Measurements from ENCODE around the gene NCOR1. TPM values are rescaled to one million over a fixed set of nuclear protein-coding genes. Genes with fewer than 3 reads are reported as not detected.
A peak's percentile ranks its signal among the peaks of the same experiment; 100 is the strongest.

Gene NCOR1
- total and polyA plus RNA-seq, 2 of the 8 experiments (the other 6 are each of a cell fraction or from before 2014, with no cell fraction given) = 65.4 to 142 TPM

GRCh38 chr17:16217002-16217635, 1.8 kb upstream of the NCOR1 start, which contains the start of gene PIGL:
TSS of gene PIGL (plus strand) at chr17:16217210. CDS start at chr17:16217227, 17 bp downstream.
- Histone ChIP-seq H2AK5ac (ENCODE audit: low read depth, low read length) (no peak within 1 kb of the TSS; the same call in 1 of the 2 replicates), H4K5ac (ENCODE audit: insufficient read length, low read depth, low read length) (peak within 1 kb of the TSS; percentile 68), H3K27ac (ENCODE audit: low read depth, low read length) (peak within 1 kb of the TSS; percentile 95), H4K91ac (replicated peaks; ENCODE audit: insufficient read length, low read length) (peak within 1 kb of the TSS; percentile 58), H3K4me3 (ENCODE audit: extremely low read depth in 1 of 4, insufficient read depth in 2 of 4, low read depth in 3 of 4, low read length in 4 of 4) (peak within 1 kb of the TSS; percentile 80 to 97 (median 94)), H3K23me2 (ENCODE audit: low read depth, low read length) (peaks cover 9% of the 10 kb centered on the region), H3K4ac (replicated peaks; ENCODE audit: insufficient read length, low read depth, low read length) (peak within 1 kb of the TSS; percentile 22), H3K79me2 (ENCODE audit: control insufficient read depth in 1 of 2, insufficient read depth in 2 of 2, low read length in 2 of 2) (peaks cover 20 to 59% of the 10 kb centered on the region in 2 experiments), H2BK12ac (ENCODE audit: low read depth, low read length) (peak within 1 kb of the TSS; percentile 85; the same call in 1 of the 2 replicates), H3K9me3 (ENCODE audit: insufficient read depth in 2 of 2, low read depth in 1 of 2, low read length in 1 of 2) (no peaks in the 10 kb centered on the region), H2BK120ac (replicated peaks; ENCODE audit: low read depth, low read length) (no peak within 1 kb of the TSS), H4K20me1 (replicated peaks in 1 of 2; ENCODE audit: control insufficient read depth in 1 of 2, insufficient read depth in 2 of 2, low read length in 2 of 2) (no peaks in the 10 kb centered on the region), H2BK20ac (ENCODE audit: low read length) (no peak within 1 kb of the TSS), H3K4me1 (replicated peaks in 1 of 4; ENCODE audit: control insufficient read depth in 3 of 4, insufficient read depth in 4 of 4, low read length in 3 of 4) (peaks cover 0 to 6% (median 2%) of the 10 kb centered on the region in 4 experiments; a peak in 5 of 7 replicates), H2BK5ac (ENCODE audit: low read depth, low read length) (peak within 1 kb of the TSS; percentile 91), H3K9ac (replicated peaks in 1 of 4; ENCODE audit: extremely low read depth in 1 of 4, low read depth in 3 of 4, low read length in 3 of 4) (peak within 1 kb of the TSS; percentile 85 to 95 (median 94)), H3K14ac (ENCODE audit: insufficient read length) (no peak within 1 kb of the TSS), H3K4me2 (ENCODE audit: insufficient read depth in 1 of 2, low read depth in 2 of 2, low read length in 2 of 2) (peak within 1 kb of the TSS; percentile 80 to 90), H3K79me1 (ENCODE audit: low read depth, low read length) (no peaks in the 10 kb centered on the region), H3K27me3 (replicated peaks in 1 of 4; ENCODE audit: control insufficient read depth in 3 of 4, extremely low read depth in 1 of 4, insufficient read depth in 3 of 4, low read length in 3 of 4) (no peaks in the 10 kb centered on the region), H3K56ac (replicated peaks; ENCODE audit: insufficient read length, low read depth, low read length) (peak within 1 kb of the TSS; percentile 20), H4K8ac (ENCODE audit: extremely low read depth, insufficient read depth, low read length) (peak within 1 kb of the TSS; percentile 98; the same call in 1 of the 2 replicates), H2AFZ (ENCODE audit: low read length) (peak within 1 kb of the TSS; percentile 94; the same call in 1 of the 2 replicates), H2BK15ac (ENCODE audit: low read length) (no peak within 1 kb of the TSS), H3K36me3 (ENCODE audit: control insufficient read depth in 2 of 4, insufficient read depth in 4 of 4, low read length in 3 of 4) (no peaks in the 10 kb centered on the region), H3K23ac (ENCODE audit: insufficient read length) (no peak within 1 kb of the TSS), H3K18ac (ENCODE audit: extremely low read depth, low read length) (peak within 1 kb of the TSS; percentile 96)
- ChIA-PET POLR2A (ENCODE audit: partially characterized antibody) (interaction anchor here (0.9 to 4.8 kb wide), 14 partner anchors 9 to 251 kb away, joined by 3 to 46 read pairs (median 6); partner anchors contain the start of genes CENPV, TTC19 and ZSWIM7), CTCF (ENCODE audit: partially characterized antibody) (interaction anchor here (0.6 to 1.7 kb wide), 7 partner anchors 8 to 232 kb away, joined by 3 to 6 read pairs (median 4); no protein-coding TSS in a partner anchor)
- FAIRE-seq = peak; percentile 42
- peak; percentile 75 to 92 for DNase-seq (ENCODE audit: low read depth in 1 of 2, low spot score in 2 of 2)
- WGBS, 2 experiments (ENCODE audit: extremely low coverage in 1 of 2, insufficient coverage in 1 of 2, insufficient read length in 1 of 2, insufficient replicate concordance in 2 of 2, low coverage in 1 of 2, low lambda C conversion rate in 2 of 2, missing lambda C conversion rate in 1 of 2) = 1% methylated on average over 29 of the region's 29 CpGs; no CpG with 5 or more reads in 1 of the 2 experiments
- peak; percentile 94 for TF ChIP-seq GTF2F1 (IDR thresholded peaks at IDR 0.05; ENCODE audit: borderline replicate concordance, low read depth, low read length)
- peak; percentile 55; the same call in 1 of the 2 replicates for TF ChIP-seq E2F6 (IDR thresholded peaks at IDR 0.05)
- no peak for TF ChIP-seq ATF3 (IDR thresholded peaks at IDR 0.05; ENCODE audit: insufficient read depth, low read depth, low read length)
- 0 out of 2 replicates have a peak, but pooled peaks have one; percentile 35 for TF ChIP-seq RBBP5 (IDR thresholded peaks at IDR 0.05; ENCODE audit: borderline replicate concordance, low read depth, low read length)
- TF ChIP-seq CTCF (IDR thresholded peaks at IDR 0.05; ENCODE audit: control extremely low read depth in 1 of 3, insufficient read depth in 1 of 3, low read depth in 1 of 3, low read length in 3 of 3) = no peak
- TF ChIP-seq RAD21 (IDR thresholded peaks at IDR 0.05 in 1 of 2, conservative IDR thresholded peaks at IDR 0.05 in 1 of 2; ENCODE audit: low read depth in 2 of 2, low read length in 2 of 2) = no peak
